T-helper 9 cell (primary cell): ENCODE data around the gene ELL3.
"Not testable (repeated sequence)": the region's sequence is repeated elsewhere in the genome, so short reads cannot be mapped to it uniquely, and the experiment has no call there.

Experiments
- DNase-seq: peaks from one replicate; pipeline ENCODE4 v3.0.0-alpha.2; 2020
- total RNA-seq, 2 donors: gene quantifications; one replicate each; lab custom pipeline; 2026; lab: John Stamatoyannopoulos, UW

The ELL3 gene, protein sequence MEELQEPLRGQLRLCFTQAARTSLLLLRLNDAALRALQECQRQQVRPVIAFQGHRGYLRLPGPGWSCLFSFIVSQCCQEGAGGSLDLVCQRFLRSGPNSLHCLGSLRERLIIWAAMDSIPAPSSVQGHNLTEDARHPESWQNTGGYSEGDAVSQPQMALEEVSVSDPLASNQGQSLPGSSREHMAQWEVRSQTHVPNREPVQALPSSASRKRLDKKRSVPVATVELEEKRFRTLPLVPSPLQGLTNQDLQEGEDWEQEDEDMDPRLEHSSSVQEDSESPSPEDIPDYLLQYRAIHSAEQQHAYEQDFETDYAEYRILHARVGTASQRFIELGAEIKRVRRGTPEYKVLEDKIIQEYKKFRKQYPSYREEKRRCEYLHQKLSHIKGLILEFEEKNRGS
- total RNA-seq, result 0 to 0.48 reads per million in 2 donors

DNA sequence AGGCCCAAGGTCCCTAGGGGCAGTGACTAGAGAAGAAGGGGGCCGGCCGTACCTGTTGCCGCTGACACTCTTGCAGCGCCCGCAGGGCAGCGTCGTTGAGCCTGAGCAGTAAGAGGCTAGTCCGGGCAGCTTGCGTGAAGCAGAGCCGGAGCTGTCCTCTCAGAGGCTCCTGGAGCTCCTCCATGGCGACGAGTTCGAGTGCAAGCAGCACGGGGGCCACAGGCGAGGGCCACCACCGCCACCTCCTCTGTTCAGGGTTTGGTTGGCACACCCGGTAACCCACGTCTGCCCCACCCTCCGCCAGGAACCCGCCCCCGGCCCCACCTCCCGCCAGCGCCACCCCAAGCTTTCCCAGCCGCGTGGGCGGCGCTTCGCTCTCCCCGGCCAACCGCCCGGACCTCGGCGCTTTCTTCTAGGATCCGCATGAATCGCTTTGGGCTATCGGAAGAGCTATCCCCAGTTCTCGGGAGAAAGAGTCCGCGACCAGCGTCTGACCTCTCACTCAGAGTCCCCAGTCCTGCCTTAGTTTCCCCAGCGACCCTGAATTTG, at the start of gene ELL3:
Gene ELL3, minus strand, starts transcription at position 249 of the 549 bp plus-strand sequence. Its CDS starts 65 bp downstream, at position 184.
- DNase-seq, result peak; percentile 73

DNA sequence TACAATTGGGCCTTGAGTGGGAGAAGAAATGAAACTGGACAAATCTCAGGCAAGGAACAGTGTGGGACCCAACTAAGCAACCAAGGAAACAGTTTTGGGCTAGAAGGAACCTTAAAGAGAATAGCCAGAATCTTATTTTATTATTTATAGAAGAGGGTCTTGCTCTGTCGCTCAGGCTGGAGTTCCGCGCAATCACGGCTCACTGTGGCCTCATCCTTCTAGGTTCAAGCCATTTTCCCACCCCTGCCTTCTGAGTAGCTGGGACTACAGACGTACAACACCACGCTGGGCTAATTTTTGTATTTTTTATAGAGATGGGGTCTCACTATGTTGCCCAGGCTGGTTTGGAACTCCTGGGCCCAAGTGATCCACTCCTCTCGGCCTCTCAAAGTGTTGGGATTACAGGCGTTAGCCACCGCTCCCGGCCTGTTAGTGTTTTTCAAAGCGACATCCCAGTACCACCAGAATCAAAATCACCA, 49.3 kb upstream of the ELL3 start:
- DNase-seq, result no peak

DNA sequence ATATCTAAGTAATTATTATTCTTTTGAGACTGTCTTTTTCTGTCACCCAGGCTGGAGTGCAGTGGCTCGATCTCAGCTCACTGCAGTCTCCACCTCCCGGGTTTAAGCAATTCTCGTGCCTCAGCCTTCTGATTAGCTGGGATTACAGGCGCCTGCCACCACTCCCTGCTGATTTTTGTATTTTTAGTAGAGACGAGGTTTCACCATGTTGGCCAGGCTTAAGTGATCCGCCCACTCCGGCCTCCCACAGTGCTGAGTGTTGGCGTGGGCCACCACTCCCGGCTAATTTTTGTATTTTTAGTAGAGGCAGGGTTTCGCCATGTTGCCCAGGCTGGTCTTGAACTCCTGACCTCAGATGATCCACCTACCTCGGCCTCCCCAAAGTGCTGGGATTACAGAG, 48.5 kb upstream of the ELL3 start:
- DNase-seq, result not testable (repeated sequence)

DNA sequence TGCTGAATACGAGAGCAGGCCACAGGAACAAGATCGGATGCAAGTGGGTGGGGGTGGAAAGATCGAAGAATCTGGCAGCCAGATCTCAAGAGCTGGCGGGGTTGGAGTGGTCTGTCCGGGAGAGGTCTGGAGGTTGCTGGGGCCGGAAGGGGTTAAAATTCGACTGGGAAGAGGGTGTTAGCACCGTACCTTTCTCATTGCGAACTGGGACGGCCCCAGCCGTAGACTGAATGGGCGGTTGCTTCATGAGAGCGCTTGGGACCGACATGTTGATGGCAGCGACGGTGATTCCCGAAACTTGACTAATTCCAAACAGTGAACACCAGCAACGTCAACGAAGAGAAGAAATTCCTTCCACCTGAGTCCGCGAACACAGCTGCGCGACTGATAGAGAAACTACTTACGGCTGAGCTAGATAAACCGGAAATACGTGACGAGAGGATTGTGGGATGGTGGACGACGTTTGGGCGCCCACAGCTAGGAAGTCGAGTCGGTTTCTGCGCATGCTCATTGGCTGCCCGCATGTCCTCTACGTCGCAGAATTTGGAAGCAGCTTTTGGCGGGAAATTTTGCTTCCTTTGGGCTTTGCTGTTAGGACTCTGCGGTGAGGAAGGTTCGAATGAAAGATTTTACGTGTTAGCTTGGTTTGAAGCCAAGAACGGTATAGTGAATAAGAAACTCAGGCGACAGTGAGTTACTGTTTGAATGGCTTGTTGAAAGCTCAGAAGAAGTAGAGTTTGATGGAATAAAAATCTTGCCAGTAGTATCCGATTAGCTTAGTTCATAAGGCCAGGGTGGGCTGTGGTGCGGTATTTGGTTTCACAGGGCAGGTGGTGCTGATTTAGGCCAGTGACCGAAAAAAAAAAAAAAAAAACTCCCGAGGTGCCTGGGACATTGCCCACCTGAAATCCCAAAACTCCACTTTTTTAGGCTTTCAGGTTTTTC, 47.8 kb upstream of the ELL3 start, which contains the start of gene MFAP1:
Gene MFAP1, minus strand, starts transcription at position 389 of the 945 bp plus-strand sequence. Its CDS starts 121 bp downstream, at position 268.
- DNase-seq, result peak; percentile 83

DNA sequence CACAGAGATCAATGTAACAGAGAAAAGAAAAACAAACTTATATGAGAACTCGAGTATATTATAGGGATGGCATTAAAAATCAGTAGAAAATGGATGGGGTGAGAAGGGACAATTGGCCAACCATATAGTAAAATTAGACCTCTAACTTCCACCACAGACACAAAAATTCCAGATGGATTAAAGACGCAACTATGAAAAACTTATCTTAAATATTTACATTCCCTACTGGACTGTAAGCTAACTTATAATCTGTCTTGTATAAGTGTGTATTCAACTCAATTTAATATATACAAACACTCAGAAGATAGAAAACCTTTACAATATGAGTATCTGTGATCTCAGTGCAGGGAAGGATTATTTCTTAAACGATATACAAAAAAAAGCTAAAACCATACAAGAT, 44.7 kb upstream of the ELL3 start:
- no peak for DNase-seq

DNA sequence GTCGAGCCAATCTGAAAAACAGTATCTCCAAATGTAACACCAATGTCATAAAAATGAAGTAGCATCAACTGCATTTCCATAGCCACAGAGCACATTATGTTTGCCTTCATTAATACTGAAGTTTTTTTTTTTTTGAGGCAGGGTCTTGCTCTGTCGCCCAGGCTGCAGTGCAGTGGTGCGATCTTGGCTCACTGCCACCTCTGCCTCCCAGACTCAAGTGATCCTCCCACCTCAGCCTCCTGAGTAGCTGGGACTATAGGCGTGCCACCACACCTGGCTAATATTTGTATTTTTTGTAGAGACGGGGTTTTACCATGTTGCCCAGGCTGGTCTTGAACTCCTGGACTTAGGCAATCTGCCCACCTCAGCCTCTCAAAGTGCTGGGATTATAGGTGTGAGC, 38.3 kb upstream of the ELL3 start:
- not testable (repeated sequence) for DNase-seq

DNA sequence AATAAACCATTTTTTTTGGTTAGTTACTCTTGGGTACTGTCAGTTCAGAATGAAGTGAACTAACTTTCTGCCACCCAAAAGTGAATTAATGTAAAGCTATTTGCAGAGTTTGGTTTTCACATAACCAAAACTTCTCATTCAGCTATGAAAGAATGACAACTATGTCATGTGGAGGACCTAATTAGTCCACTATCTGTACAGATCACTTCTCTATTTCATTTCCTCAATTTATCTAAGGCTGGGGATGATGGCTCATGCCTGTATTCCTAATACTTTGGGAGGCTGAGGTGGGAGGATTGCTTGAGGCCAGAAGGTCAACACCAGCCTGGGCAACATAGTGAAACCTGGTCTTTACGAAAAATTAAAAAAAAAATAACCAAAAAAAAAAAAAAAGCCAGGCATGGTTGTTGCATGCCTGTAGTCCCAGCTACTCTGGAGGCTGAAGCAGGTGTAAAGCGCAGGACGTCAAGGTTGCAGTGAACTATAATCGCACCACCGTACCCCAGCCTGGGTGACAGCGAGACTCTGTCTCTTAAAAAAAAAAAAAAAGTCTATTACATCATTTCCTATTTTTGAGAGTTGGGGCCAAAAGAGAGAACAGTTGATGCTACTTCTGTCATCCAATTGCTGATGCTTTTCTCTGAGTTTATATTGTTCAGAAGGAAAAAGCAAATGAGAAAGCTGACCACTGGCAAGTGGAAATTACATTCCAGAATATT, 32.4 kb upstream of the ELL3 start:
- DNase-seq, result no peak

DNA sequence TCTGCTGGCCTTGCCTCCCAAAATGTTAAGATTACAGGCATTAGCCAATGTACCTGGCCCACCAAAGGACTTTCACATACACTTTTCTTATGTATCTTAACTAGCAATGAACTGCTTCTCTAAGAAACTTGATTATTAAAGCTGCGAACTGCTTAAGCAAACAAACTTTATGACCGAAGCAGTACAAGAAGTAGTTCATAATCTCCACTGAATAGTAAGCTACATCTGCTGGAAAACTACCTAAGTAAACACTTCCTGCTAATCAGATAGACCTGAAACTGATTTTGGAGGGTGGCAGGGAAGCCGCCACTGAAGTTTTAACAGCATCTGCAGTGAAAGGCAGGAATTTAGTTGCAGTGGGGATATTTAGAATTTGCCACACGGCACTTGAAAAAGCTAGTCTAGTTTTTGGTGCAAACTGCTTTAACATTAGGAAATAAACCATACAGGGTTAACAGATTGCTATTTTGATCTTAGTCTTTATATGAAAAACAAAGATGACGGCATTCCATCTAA, 31.7 kb upstream of the ELL3 start:
- DNase-seq, result no peak

DNA sequence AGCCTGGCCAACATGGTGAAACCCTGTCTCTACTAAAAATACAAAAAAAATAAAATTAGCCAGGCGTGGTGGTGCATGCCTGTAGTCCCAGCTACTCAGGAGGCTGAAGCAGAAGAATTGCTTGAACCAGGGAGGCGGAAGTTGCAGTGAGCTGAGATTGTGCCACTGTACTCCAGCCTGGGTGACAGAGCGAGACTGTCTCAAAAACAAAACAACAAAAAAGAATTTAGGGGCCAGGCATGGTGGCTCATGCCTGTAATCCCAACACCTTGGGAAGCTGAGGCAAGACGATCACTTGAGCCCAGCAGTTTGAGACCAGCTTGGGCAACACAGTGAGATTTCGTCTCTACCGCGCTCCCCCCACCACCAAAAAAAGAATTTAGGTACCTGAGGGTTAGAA, 25.9 kb upstream of the ELL3 start:
- not testable (repeated sequence) for DNase-seq

DNA sequence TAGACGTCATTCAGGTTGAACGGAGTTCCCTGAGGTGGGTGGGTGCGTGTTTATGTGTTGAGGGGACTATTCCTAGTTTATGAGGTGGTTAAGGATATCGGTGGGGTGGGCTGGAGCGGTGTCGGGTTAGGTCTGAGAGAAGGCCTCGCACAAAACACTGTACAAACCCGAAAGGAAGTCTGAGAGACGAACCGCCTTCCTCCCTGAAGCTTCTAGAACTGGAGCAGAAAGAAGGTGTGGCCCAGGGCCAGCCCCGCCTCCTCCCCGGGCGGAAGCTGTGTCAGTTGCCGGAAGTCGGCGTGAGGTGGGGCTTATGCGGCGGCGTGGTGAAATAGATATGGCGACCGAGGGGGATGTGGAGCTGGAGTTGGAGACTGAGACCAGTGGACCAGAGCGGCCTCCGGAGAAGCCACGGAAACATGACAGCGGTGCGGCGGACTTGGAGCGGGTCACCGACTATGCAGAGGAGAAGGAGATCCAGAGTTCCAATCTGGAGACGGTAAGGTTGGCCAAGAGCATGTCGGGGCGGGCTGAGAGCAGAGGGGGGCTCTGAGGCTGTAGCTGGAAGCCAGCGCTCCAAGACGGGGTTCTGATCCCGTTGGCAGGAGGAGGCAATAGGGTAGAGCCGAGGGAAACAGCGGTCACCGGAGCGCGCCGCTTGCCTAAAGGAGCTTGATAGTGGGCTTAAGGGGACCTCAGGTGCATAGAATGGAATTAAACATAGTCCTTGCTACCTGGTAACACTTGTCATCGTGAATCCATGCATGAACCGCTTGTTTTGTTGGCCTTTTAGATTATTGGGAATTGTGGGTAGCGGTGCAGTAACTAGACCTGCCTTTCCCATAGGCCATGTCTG, 23.7 kb upstream of the ELL3 start, which contains the start of gene HYPK:
Gene HYPK, plus strand, starts transcription at position 314 of the 856 bp plus-strand sequence. Its CDS starts 24 bp downstream, at position 338.
- DNase-seq, result peak; percentile 88

DNA sequence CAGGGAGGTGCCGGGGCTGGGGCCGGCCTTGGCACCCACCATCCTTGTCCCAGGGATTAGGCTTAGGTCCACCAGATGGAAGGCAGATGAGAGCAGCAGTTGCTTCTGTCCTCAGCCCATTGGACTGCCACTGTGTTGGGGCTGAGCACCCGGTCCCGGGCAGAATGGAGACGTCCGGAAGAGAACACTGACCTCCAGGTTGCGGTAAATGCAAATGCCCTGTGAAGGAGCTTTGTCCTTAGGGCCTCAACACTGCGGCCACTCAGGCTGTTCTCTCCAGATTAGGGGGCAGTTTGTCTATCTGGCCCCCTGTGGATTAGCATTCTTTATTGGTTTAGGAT, 23.1 kb upstream of the ELL3 start, which contains the start of gene SERINC4:
Gene SERINC4, minus strand, starts transcription at position 276 of the 341 bp plus-strand sequence. Its CDS starts 234 bp downstream, at position 42.
- DNase-seq, result no peak

DNA sequence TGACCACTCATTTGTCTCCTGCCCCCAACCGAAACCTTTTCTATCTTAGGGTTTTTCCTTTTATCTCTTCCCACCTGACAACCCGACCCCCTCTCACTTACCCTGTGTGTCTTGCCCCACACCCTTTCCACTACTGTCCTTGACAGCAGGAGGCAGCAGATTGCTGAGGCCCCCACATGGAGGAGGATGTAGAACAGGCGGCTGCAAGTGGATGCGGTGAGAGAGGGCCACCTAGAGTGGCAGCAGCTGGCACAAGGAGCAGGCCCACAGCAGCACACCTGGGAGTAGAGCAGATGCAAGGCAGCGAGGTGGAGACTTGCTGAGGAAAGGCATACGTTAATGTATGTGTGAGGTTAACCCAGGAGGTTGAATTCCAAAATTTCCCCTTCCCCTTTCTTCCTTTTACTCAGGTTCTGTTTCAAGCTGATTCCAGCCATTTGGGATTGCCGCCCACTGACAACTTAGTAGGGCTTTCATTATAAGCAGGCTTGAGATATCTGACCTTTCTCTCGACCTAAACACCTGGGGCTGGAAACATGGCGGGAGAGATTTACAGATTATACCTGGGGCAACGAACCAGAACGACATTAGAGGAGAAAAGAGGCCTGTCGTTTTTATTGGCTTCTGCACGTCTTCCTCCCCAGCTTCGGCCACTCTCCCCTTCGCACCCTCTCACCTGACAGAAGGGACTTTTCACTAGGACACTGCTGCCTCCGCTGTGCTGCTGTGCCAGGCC, 22.6 kb upstream of the ELL3 start:
- no peak for DNase-seq

DNA sequence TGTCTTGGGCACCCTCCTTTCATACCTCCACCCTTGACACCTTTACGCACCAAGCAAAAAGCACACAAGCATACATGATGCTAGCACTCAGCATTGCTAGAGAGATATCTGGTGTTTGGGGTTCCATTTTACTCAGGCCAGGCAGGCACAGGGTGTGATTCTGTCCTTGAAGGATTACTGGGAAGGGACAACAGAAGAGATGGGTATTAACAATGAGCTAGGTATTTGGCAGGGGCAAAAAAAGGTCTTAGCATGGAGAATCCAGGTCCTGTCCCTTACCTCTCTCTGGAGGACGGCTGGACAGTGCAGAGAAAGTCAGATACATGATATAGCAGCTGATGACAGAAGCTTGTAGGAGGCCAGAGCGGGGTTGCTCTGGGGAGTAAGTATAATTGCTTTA, 19.8 kb upstream of the ELL3 start:
- DNase-seq, result no peak

DNA sequence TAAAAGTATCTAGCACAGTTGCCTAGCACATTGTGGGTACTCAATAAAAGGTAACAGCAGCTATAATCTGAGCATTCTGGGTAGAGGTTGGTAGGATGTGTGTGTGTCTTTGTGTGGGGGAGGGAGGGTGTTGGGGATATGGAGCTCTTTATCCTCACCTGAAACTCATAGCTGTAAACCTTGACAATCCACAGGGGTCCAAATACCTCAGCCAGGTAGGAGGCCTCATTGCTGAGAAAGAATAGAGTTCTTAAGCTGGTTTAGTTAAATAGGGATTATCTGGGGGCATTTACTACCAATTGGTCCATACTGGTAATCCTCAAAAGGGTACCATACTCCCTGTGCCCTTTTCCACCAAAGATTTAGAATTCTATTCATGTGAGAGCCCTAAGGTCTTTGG, 19.2 kb upstream of the ELL3 start:
- no peak for DNase-seq

DNA sequence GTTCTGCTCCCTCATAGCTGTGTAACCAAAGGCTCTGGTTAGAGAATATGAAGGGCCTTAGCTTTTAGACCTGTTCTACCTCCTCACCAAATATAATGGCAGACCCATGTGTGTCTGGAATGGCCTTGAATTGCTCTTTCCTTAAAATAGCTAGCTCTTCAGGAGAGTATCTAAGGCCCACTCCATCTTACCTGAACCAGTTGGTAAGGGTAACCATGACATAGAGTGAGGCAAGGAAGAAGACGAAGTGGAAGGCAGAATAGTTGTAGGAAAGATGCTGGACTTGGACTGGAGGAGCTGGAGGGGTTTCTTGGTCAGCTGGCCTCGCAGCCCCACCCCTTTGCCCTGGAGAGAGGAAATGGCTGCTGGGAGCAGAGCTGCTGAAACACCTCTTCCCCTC, 18.4 kb upstream of the ELL3 start:
- DNase-seq, result no peak

DNA sequence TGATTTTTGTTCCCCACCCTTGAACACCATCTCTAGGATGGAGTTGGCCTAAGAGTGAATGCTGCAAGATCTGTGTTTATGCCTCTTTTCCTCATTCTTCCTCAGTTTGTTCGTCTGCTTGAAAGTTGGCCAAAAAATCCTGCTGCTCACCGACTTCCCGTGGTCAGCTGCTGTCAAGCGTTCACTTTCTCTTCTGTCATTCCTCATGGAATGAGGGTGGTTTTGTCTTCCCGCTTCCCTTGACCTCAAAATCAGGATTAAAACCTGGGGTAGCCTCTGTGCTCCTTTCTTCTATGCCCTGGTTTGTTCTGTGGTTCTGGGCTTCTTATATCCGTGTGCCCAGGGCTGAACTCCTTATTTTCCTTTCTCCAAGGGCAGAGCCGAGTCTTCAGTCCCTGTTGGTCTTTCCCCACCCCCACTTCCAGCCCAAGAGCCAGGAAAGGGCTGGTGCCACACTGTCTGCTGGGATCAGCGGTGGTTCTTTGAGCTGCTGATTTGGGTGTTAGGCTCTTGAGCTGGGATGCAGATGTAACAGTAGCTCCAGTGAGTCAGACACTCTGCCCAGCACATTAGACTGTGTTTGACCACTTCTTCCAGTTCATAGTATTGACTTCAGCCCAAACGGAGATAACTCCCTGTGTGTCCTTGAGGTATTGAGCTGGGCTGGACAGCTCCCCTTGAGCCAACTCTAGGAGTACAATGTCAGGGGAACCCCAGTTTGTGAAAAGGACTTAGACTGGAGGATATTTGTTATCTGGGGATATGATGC, 17.7 kb upstream of the ELL3 start:
- DNase-seq, result no peak

DNA sequence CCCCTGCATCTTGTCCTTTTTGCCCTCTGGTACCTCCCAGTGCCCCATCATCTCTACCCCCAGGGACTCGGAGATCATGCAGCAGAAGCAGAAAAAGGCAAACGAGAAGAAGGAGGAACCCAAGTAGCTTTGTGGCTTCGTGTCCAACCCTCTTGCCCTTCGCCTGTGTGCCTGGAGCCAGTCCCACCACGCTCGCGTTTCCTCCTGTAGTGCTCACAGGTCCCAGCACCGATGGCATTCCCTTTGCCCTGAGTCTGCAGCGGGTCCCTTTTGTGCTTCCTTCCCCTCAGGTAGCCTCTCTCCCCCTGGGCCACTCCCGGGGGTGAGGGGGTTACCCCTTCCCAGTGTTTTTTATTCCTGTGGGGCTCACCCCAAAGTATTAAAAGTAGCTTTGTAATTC, 16.9 kb upstream of the ELL3 start:
- DNase-seq, result no peak

DNA sequence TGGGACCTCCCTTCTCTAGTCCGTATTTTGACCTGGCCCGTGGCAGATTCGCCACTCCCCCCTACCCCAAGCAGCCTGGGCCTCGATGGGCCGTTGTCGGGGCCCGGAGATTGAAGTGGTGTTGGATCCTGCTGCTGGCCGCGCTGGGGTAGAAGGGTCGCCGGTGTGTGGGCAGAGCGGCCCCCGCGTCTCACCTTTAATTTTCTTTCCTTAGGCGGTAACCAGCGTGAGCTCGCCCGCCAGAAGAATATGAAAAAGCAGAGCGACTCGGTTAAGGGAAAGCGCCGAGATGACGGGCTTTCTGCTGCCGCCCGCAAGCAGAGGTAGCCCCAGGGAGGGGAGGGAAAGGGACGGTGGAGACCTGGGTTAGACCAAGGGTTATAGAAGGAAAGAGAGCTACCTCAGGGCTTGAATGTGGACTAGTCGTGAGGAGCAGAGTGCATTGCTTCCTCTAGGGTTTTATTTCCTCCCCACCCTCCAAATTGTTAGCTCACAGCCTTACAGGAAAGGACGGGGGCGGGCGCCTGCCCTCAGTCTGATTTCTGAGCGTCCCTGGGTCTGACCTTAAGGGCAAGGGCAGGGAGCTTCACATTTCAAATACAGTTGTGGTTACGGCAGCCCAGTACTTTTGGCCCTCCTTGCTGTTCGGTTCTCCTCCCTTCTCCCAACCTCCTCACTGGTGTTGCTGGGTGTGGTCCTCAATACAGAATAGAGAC, 16.2 kb upstream of the ELL3 start:
- DNase-seq, result no peak
